ACC112 (cell line): Measurements from ENCODE around the gene PTGIS.

ENCODE experiments used
- H2AFZ ChIP-seq: fragments of 200-600 bp; sonication (generic); one replicate; pipeline ENCODE4 v1.6.0; 2017; ENCODE audit warnings: antibody characterized with exemption, low read length; ENCODE audit not compliant: unreplicated experiment
- H3K27ac ChIP-seq: fragments of 200-600 bp; sonication (generic); 2 replicates; pipeline ENCODE4 v1.5.1; 2014; ENCODE audit warnings: low read depth, mild to moderate bottlenecking, antibody characterized with exemption, low read length, moderate library complexity
- H3K27me3 ChIP-seq: fragments of 200-600 bp; sonication (generic); 2 replicates; pipeline ENCODE4 v1.6.1; 2014; ENCODE audit warnings: mild to moderate bottlenecking, antibody characterized with exemption, low read length, moderate library complexity, mixed read lengths; ENCODE audit not compliant: insufficient read depth
- H3K36me3 ChIP-seq: fragments of 200-600 bp; sonication (generic); 2 replicates; pipeline ENCODE4 v1.6.1; 2016; ENCODE audit warnings: mild to moderate bottlenecking, antibody characterized with exemption, low read length, moderate library complexity, mixed read lengths; ENCODE audit not compliant: insufficient read depth
- H3K4me1 ChIP-seq: fragments of 200-600 bp; sonication (generic); one replicate; pipeline ENCODE4 v1.6.1; 2016; ENCODE audit warnings: low read length, mixed read lengths; ENCODE audit not compliant: insufficient read depth, unreplicated experiment, control insufficient read depth
- H3K4me3 ChIP-seq: fragments of 200-600 bp; sonication (generic); 2 replicates; pipeline ENCODE4 v1.5.1; 2014; ENCODE audit warnings: mild to moderate bottlenecking, low read depth, low read length
- H3K79me2 ChIP-seq: fragments of 200-600 bp; sonication (generic); one replicate; pipeline ENCODE4 v1.6.0; 2016; ENCODE audit warnings: low read length; ENCODE audit not compliant: control insufficient read depth, unreplicated experiment, insufficient read depth

The PTGIS gene

GRCh38 chr20:49510562-49511122 lies 57.3 kb downstream of the PTGIS start:
- Histone ChIP-seq H3K79me2 (no peaks in the 10 kb centered on the region), H2AFZ (peak overlapping the region; percentile 24), H3K4me1 (peaks cover 9% of the 10 kb centered on the region), H3K36me3 (no peaks in the 10 kb centered on the region), H3K4me3 (peak overlapping the region; percentile 36), H3K27me3 (peaks cover 22% of the 10 kb centered on the region), H3K27ac (0 out of 2 replicates have a peak overlapping the region, but pooled peaks have one; percentile 14)

- H3K27ac ChIP-seq, result no peak overlapping the region
- peaks cover 9% of the 10 kb centered on the region for H3K4me1 ChIP-seq
- H3K36me3 ChIP-seq, result no peaks in the 10 kb centered on the region
- H3K27me3 ChIP-seq, result peaks cover 23% of the 10 kb centered on the region
- H3K79me2 ChIP-seq, result no peaks in the 10 kb centered on the region
- no peak overlapping the region for H2AFZ ChIP-seq
- H3K4me3 ChIP-seq, result no peak overlapping the region
Observed at GRCh38 chr20:49508435-49509199, 59.3 kb downstream of the PTGIS start.

- H3K27ac ChIP-seq, result no peak overlapping the region
- H3K79me2 ChIP-seq, result no peaks in the 10 kb centered on the region
- no peaks in the 10 kb centered on the region for H3K36me3 ChIP-seq
- no peak overlapping the region for H3K4me3 ChIP-seq
- peaks cover 9% of the 10 kb centered on the region for H3K4me1 ChIP-seq
- no peak overlapping the region for H2AFZ ChIP-seq
- H3K27me3 ChIP-seq, result peaks cover 16% of the 10 kb centered on the region
Observed at GRCh38 chr20:49507741-49508434, 60.0 kb downstream of the PTGIS start.

- H3K36me3 ChIP-seq, result no peaks in the 10 kb centered on the region
- no peaks in the 10 kb centered on the region for H3K79me2 ChIP-seq
- no peak overlapping the region for H2AFZ ChIP-seq
- H3K27me3 ChIP-seq, result peaks cover 26% of the 10 kb centered on the region
- no peak overlapping the region for H3K4me3 ChIP-seq
- H3K27ac ChIP-seq, result no peak overlapping the region
- peaks cover 4% of the 10 kb centered on the region for H3K4me1 ChIP-seq
Observed at GRCh38 chr20:49505518-49505917, 62.4 kb downstream of the PTGIS start.

DNA sequence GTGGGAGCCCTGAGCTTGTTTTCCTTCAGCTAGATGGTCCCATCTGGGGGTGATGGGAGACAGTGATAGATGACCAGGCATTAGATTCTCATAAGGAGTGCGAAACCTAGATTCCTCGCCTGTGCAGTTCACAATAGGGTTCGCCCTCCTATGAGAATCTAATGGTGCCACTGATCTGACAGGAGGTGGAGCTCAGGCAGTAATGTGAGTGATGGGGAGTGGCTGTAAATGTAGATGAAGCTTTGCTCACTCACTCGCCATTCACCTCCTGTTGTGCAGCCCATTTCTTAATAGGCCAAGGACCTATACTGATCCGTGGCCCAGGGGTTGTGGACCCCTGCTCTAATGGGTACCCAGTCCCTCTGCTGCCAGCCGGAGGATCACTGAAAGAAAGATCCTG lies 64.8 kb downstream of the PTGIS start:
- no peaks in the 10 kb centered on the region for H3K4me1 ChIP-seq
- no peaks in the 10 kb centered on the region for H3K36me3 ChIP-seq
- no peaks in the 10 kb centered on the region for H3K79me2 ChIP-seq
- H3K27ac ChIP-seq, result no peak overlapping the region
- H3K4me3 ChIP-seq, result no peak overlapping the region
- no peak overlapping the region for H2AFZ ChIP-seq
- peaks cover 48% of the 10 kb centered on the region for H3K27me3 ChIP-seq

DNA sequence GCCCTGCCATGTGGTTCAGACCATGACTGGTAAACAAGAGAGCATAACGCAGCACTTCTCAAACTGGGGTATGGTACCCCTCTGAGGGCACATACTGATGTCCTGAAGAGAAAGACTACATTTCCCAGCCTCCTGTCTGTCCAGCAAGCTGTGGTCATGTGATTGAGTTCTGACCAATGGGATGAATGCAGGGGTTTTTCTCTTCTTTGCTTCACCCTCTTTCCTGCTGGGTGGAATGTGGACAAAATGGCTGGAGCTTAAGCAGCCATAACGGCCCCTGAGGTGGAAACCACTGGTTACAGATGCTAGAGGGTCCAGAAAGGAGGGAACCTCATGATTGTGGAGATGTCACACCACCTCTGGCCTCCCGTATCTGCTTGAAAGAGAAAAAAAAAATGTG lies 66.0 kb downstream of the PTGIS start:
- H3K4me1 ChIP-seq, result no peaks in the 10 kb centered on the region
- H3K27ac ChIP-seq, result no peak overlapping the region
- H3K79me2 ChIP-seq, result no peaks in the 10 kb centered on the region
- H3K4me3 ChIP-seq, result no peak overlapping the region
- H2AFZ ChIP-seq, result no peak overlapping the region
- H3K36me3 ChIP-seq, result no peaks in the 10 kb centered on the region
- H3K27me3 ChIP-seq, result peaks cover 50% of the 10 kb centered on the region

DNA sequence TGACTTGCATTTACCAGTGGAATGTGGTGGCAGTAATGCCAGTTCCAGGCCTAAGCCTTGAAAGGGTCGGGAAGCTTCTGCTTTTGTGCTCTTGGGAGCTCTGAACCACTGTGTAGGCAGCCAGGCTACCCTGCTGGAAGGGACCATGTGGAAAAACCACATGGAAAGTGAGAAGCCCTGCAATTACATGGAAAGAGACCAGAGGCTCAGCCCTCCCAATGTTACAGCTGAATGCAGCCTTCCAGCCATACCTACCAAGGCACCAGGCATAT lies 70.6 kb downstream of the PTGIS start:
- no peak overlapping the region for H3K27ac ChIP-seq
- H3K4me1 ChIP-seq, result no peaks in the 10 kb centered on the region
- no peak overlapping the region for H3K4me3 ChIP-seq
- H3K79me2 ChIP-seq, result no peaks in the 10 kb centered on the region
- no peak overlapping the region for H2AFZ ChIP-seq
- H3K27me3 ChIP-seq, result peaks cover 74% of the 10 kb centered on the region
- no peaks in the 10 kb centered on the region for H3K36me3 ChIP-seq

- Histone ChIP-seq H3K27me3 (peaks cover 77% of the 10 kb centered on the region), H3K27ac (no peak overlapping the region), H3K4me1 (no peaks in the 10 kb centered on the region), H2AFZ (no peak overlapping the region), H3K36me3 (no peaks in the 10 kb centered on the region), H3K4me3 (no peak overlapping the region), H3K79me2 (no peaks in the 10 kb centered on the region)
Observed at GRCh38 chr20:49496553-49497397, 71.2 kb downstream of the PTGIS start.

- Histone ChIP-seq H3K4me3 (no peak overlapping the region), H3K27me3 (peaks cover 78% of the 10 kb centered on the region), H3K36me3 (no peaks in the 10 kb centered on the region), H3K27ac (no peak overlapping the region), H3K4me1 (no peaks in the 10 kb centered on the region), H2AFZ (no peak overlapping the region), H3K79me2 (no peaks in the 10 kb centered on the region)
Observed at GRCh38 chr20:49496043-49496442, 71.9 kb downstream of the PTGIS start.

GRCh38 chr20:49490689-49491088 lies 77.2 kb downstream of the PTGIS start:
- Histone ChIP-seq H3K4me1 (no peaks in the 10 kb centered on the region), H3K36me3 (no peaks in the 10 kb centered on the region), H3K27ac (no peak overlapping the region), H3K79me2 (no peaks in the 10 kb centered on the region), H3K27me3 (peaks cover 80% of the 10 kb centered on the region), H2AFZ (no peak overlapping the region), H3K4me3 (no peak overlapping the region)
